MV-4-11 (cell line): ENCODE results near the gene SUPT5H.

Experiments used
- DNase-seq: peaks from one replicate; lab custom pipeline; 2025; lab: John Stamatoyannopoulos, UW

Gene SUPT5H

DNA sequence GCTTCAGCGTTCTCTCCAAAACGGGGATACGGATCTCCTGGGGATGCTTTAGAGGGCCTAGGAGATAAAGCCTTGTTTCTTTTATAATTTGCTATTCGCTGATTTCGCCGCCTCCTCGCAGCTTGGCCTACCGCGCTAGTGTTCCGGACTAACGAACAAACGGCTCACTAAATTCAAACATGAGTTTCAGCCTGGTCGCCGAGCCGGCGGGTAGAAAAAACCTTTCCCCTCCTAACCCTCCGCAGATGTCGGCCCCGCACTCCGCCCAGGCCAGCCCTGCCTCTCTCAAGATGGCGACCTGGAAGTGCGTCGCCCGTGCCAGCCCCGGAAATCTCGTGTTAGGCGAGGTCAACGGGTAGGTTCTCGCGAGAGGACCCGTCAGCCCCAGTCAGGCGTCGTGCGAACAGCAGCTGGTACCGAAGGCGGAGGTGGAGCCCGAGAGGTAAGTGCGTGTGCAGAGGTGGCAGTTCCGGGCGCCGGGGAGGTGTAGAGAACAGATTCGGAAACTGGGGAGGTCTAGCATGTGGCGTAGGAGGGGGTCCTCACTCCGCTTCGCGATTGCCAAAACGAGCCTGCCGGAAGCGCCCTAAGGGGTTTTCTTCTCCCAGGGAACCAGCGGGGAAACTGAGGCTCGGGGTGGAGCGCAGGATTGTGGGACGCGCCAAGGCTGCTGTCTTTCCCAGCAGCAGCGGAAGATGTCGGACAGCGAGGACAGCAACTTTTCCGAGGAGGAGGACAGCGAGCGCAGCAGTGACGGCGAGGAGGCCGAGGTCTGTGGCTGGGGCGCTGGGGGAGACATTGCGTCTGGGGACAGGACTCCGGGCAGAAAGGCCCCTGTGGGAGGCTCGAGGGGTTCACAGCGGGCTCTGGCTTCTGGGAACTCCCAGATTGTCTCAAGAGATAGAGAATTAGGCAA is at the start of gene SUPT5H:
Gene SUPT5H (plus strand): TSS at position 387 of the 916 bp plus-strand sequence. CDS start 309 bp downstream, at position 696.
- DNase-seq, result peak; percentile 99

DNA sequence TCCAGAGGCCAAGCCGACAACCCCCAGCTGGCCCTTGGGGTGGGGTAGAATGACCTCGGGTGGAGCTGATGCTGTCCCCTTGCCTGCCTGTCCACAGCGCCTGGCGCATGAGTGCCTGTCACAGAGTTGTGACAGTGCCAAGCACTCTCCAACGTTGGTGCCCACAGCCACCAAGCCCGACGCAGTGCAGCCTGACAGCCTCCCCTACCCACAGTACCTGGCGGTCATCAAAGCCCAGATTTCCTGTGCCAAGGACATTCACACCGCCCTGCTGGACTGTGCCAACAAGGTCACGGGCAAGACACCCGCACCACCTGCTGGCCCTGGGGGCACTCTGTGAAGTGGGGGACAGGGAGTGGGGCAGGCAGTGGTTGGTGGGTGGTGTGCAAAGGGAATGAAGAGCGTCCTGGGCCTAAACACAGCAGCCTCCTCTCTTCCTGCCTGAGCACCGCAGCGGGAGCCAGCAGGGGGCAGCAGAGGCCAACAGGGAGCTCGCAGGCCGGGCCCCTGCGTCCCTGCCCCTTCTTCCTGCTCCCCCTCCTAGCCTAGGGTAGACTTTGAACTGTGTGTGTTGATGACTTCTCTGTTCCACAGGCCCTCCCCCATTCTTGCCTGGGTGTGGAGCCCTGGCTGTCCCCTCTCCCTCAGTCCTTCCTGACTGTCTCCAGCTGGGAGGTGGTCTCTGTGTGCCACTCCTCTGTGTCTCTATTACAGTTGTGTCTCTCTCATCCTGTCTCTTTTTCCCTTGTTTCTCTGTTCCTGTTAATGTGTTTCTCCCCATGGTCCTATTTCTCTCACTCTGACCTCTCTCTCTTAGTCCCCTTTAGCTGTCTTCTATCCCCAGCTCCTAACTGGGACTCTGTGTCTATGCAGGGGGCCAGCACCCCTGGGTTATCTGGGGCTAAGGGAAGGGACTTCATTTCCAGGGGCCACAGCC is 47.8 kb upstream of the SUPT5H start:
- DNase-seq, result peak; percentile 94

DNA sequence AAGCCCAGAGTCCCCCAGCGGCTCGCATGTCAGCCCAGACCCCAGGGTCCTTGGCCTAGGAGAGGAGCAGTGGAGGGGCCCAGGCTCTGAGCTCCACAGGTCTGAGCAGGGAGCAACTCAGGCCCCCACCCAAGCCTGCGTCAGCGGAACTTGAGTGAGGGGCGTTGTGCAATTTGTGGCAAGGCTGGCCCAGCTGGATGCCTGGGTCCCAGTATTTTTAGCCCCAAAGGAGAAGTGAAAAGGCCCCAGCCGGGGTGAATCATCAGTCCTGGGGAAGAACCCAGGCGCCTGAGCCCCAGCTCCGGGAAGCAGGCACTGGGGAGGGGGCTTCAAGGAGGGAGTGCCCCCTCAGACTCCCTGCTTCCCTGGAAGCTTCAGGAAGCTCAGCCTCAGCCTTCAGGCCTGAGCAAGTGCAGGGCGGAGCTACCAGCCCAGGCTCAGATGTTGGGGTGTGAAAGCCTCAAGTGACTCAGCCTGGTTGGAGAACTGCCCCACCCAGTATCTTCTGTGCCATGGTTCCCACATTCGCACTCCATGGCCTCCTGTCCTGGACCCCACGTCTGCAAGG is 47.0 kb upstream of the SUPT5H start:
- peak; percentile 99 for DNase-seq

DNA sequence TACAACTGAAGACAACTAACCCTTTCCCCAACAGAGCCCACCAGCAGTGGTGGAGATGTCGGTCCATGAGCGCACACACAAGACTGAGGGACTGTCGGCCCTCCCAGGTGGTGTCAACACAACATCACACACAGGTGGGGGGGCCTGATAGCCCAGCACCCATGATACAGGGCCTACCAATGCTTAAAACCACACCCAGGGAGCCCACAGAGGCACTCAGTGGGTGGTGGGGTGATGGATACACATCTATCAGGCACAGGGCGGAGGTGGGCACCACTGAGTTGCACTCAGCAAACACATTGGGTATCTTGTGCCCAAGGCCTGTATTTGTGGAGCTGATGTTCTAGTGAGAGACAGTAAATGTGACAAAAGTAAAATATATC is 45.7 kb upstream of the SUPT5H start:
- DNase-seq, result no peak

DNA sequence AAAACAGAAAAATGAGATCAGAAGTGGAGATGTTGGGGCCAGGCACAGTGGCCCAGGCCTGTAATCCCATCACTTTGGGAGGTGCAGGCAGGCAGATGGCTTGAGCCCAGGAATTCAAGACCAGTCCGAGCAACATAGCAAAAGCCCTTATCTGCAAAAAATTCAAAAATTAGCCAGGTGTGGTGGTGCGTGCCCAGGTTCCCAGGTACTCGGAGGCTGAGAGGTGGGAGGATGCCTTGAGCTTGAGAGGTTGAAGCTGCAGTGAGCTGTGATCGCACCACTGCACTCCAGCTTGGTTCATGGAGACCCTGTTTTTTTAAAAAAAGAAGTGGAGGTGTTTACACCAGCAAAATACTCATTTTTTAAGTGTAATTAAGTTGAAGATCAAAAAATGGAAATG is 45.3 kb upstream of the SUPT5H start:
- DNase-seq, result no peak

DNA sequence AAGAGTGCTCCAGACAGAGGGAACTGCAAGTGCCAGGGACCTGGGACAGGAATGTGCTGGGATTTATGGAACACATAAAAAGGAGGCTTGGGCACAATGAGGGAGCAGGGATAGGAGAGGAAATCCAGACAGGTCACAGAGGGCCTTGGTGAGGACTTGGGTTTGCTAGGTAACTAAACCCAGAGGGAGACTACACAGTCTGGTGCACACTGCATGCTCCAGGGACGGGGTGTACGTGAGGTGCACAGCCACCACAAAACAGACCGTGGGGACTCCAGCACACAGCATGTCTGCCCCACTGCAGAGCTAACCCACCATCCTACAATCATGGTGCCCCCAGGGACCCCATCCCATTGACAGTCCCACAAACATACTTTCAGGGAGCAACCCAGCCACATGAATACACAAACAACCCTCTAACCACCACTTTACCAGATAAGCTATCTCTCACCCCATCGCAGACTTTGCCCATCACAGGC is 44.3 kb upstream of the SUPT5H start:
- no peak for DNase-seq

DNA sequence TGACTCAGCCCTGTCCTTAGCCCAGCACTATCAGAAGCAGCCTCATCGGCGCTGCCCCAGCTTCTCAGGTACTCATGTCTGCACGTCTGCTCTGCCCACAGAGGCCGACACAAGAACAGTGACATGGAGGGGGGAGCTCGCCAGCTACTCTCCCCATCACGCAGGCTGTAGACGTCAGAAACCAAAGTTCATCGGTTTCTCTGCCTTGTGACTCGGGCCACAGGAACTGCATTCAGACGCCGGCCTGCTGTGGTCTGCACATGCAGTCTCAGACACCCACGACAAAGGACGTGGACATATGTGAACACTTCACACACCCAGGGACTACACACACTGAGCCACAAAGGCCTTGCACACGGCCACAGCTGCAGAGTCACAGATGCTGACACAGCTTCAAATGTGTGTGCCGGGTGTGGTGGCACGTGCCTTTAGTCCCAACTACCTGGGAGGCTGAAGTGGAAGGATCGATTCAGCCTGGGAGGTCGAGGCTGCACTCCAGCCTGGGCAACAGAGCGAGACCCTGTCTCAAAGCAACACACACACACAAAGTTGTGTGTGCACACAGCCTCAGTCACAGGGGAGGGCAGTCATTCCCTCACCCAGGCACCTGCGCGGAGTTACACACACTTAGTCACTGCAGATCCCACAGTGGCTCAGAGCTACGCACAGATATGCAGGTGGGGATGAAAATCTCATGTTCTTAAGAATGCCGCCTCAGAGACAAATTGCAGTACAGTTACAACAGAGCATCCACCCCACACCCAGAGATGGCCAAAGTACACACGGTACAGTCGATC is 43.6 kb upstream of the SUPT5H start:
- peak; percentile 62 for DNase-seq

DNA sequence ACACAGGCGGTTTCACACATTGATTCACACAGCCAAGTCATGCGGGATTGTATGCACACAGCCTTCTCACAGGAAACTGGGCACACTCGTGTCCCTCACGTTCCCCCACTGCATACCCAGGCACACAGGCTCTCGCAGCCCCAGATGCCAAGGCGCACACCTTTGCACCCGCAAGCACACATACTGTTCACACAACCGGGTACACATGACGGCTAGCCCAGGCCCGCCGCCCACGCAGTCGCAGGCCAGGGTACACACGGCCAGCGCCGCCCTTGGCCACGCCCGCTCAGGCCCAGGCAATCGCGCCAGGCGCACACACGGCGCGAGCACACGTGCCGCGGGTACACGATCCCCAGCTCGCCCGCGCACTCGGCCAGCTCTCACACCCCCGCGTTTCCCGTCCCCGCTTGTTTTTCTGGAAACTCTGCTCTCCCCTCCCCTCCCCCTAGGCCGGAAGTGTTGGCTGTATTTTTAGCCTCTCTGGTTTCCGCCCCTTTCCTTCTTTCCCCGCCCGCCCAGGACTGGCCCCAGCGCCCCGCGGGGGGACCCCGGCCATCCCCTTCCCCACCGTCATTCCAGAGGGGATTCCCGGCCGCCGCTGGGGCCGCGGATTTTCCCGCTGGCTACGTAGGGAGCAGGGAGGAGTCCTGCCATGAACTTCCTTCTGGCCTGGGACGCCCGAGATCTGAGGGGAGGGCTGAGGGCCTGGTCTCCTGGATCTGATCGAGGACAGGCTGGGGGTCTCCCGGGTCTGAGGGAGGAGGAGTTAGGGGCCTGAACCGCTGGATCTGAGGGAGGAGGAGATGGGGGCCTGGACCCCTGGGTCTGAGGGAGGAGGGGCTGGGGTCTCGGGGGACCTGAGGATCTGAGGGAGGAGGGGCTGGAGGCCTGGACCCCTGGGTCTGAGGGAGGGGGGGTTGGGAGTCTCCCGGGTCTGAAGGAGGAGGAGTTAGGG is 42.8 kb upstream of the SUPT5H start:
- DNase-seq, result peak; percentile 95

DNA sequence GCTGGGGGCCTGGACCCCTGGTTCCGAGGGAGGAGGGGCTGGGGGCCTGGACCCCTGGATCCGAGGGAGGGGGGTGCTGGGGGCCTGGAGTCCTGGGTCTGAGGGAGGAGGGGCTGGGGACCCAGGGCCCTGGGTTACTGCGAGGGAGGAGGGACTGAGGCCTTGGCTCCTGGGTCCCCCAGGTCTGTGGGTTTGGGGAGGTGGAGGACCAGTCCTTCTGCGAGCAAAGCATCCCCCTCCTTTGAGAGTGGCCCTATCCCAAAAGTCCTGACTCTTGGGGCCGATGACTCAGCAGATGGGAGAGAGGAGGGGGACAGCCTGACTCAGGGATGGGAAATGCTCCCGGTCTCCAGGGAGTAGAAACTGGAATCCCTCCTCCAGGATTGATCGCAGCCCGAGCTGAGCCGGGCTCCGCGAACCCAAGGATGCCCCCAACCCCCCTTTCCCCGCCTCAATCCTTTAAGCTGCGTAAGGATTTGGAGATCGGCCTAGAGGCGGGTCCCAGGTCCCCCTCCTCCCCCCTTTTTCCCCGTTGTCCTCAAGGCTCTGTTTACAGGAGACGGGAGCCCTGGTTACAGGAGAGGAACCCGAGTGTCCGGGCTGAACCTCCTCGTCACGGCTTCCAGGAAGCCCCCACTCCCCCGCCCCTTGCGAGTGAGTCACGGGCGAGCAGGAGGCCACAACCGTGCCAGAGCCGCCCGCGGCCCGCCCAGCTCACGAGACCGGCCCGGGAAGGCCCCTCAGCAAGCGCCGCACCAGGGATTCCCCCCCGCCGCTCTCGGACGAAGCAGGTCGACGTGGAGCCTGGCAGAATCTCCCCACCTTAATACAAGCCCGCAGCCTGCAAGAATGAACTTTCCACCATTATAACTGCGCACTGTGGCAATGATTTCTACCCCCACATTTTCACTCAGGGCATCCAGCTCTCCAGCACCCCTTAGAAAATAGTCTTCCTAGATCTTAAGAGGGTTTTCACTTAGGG is 41.8 kb upstream of the SUPT5H start:
- peak; percentile 98 for DNase-seq

DNA sequence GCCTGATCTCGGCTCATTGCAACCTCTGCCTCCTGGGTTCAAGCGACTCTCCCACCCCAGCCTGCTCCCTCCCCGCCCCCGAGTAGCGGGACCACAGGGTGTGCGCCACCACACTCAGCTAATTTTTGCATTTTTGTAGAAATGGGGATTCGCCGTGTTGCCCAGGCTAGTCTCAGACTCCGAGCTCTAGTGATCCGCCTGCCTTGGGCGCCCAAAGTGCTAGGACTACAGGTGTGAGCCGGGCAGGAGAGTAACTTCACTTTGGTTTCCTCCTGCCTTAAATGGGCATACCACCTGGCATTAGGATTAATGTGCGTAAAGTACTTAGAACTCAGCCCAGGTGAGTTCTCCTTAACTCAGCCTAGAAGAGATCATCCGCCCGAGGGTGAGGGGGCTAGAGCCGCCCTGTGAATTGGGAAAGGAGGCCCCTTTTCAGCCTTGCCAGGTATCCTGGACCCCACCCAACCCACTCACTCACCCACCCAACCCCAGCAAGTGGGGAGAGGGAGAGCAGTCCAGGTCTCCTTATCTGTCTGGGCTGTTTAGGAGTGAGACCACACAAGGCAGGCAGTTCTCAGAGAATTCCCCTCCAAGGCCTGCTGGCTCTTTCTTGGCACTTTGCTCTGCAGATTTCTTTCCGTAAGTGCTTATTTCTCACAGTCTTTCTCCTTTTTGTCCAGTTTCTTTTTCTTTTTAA is 40.0 kb upstream of the SUPT5H start:
- DNase-seq, result no peak

DNA sequence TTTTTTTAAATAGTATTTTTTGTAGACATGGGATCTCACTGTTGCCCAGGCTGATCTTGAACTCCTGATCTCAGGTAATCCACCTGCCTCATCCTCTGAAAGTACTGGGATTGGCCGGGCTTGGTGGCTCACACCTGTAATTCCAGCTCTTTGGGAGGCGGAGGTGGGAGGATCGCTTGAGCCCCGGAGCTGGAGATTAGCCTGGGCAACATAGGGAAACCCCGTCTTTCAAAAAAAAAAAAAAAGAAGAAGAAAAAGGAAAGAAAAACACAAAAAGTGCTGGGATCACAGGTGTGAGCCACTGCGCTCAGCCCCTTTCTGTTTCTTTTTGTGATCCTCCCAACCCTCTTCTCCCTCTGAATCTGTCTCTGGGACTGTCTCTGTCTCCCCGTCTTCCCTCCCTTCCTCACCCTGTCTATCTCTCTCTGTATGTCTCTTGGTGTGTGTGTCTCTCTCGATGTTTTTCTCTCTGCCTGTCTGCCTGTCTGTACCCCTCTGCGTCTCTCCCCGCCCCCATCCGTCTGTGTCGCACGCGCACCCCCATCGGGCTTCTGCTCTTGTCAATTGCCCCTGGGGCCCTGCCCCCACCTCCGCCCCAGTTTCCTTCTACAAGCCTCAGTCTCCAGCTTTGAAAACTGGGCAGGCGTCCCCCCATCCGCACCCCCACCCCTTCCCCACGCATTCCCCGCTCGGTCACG is 39.3 kb upstream of the SUPT5H start:
- peak; percentile 75 for DNase-seq

DNA sequence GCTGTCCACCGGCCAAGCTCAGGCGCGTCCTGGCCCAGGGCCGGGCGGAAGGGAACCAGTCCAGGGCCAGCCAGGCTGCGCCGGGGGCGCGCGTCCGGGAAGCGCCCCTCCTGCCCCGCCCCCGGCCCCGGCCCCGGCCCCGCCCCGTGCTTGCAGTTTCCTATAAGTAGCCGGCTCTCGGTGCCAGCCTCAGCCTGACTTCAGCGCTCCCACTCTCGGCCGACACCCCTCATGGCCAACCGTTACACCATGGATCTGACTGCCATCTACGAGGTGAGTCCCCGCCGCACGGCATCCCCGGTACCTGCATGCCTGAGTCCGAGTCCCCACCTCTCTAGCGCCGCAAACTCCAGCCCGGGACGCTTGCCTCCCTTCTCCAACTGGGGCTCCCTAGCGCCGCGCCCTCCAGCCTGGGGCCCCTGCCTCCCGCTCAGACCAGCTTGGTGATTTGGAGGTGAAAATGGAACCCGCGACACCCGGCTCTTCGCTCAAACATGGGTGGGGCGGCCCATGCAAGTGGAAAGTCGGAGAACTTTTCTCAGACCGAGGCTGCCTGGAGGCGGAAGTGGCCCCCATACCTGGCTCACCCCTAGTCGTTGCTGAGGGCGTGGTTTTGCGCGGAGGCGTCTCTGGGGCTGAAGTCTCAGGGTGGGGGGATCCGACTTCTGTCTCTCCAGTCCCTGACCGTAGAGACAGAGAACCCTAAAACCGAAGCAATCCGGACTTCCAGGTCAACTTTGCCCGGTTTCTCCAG is 38.5 kb upstream of the SUPT5H start, which contains the start of gene ZFP36:
Gene ZFP36 (plus strand): TSS at position 192 of the 754 bp plus-strand sequence. CDS start 58 bp downstream, at position 250.
- peak; percentile 75 for DNase-seq

DNA sequence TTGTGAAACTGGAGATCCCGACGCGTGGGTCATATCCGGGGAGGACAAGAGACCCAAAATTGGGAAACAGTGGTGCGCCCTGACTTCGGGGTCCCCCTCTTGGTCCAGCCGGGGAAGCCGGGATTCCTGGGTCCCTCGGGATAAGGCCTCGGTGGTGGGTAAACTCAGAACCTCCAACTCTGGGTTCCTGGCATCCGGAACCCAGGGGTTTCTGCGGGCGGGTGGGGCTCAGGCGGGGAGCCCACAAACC is 38.0 kb upstream of the SUPT5H start:
- no peak for DNase-seq

DNA sequence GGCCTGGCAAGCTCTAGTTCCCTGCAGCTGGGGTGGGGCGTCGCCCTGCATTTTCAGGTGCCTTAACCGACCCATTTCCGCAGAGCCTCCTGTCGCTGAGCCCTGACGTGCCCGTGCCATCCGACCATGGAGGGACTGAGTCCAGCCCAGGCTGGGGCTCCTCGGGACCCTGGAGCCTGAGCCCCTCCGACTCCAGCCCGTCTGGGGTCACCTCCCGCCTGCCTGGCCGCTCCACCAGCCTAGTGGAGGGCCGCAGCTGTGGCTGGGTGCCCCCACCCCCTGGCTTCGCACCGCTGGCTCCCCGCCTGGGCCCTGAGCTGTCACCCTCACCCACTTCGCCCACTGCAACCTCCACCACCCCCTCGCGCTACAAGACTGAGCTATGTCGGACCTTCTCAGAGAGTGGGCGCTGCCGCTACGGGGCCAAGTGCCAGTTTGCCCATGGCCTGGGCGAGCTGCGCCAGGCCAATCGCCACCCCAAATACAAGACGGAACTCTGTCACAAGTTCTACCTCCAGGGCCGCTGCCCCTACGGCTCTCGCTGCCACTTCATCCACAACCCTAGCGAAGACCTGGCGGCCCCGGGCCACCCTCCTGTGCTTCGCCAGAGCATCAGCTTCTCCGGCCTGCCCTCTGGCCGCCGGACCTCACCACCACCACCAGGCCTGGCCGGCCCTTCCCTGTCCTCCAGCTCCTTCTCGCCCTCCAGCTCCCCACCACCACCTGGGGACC is 37.6 kb upstream of the SUPT5H start:
- DNase-seq, result peak; percentile 43

DNA sequence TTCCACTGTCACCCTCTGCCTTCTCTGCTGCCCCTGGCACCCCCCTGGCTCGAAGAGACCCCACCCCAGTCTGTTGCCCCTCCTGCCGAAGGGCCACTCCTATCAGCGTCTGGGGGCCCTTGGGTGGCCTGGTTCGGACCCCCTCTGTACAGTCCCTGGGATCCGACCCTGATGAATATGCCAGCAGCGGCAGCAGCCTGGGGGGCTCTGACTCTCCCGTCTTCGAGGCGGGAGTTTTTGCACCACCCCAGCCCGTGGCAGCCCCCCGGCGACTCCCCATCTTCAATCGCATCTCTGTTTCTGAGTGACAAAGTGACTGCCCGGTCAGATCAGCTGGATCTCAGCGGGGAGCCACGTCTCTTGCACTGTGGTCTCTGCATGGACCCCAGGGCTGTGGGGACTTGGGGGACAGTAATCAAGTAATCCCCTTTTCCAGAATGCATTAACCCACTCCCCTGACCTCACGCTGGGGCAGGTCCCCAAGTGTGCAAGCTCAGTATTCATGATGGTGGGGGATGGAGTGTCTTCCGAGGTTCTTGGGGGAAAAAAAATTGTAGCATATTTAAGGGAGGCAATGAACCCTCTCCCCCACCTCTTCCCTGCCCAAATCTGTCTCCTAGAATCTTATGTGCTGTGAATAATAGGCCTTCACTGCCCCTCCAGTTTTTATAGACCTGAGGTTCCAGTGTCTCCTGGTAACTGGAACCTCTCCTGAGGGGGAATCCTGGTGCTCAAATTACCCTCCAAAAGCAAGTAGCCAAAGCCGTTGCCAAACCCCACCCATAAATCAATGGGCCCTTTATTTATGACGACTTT is 36.8 kb upstream of the SUPT5H start:
- no peak for DNase-seq
